Cerebellar cortex (tissue), 1 donor: ENCODE data around the gene KRTAP10-10.
"Not testable (repeated sequence)": the region's sequence is repeated elsewhere in the genome, so short reads cannot be mapped to it uniquely, and the experiment has no call there.

Experiments used
- DNase-seq: peaks from one replicate; pipeline ENCODE4 v3.0.0-alpha.2; 2015; ENCODE audit warnings: low spot score

KRTAP10-10 gene

GRCh38 chr21:44684483-44684882 is 47.3 kb downstream of the KRTAP10-10 start:
- DNase-seq: no peak

GRCh38 chr21:44685050-44685449 is 47.9 kb downstream of the KRTAP10-10 start:
- DNase-seq: not testable (repeated sequence)

- no peak for DNase-seq
Observed at GRCh38 chr21:44686000-44686781, 49.0 kb downstream of the KRTAP10-10 start.

- DNase-seq: no peak
Observed at GRCh38 chr21:44686843-44687561, 49.8 kb downstream of the KRTAP10-10 start.

- no peak for DNase-seq
Observed at GRCh38 chr21:44687671-44688070, 50.5 kb downstream of the KRTAP10-10 start.
